ENCODE measurements around the gene ZFHX3.

DNA sequence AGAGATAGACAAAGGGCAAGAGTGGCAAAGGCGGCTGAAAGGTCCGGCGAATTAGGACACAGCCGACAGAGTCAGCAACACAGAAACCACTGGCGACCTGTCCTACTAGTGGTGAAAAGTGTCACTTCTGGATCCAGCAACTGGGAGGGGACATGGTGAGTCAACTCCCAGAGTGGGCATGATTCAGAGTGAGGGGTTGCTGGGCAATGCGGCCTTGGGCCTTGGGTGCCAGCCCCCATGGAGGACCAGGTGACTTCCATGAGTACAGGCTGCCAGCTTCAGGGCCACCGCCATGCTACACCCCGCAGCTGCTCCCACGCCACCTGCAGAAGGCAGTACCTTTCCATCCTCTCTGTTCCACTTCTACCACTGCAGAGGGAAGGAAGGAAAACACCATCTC lies 110.6 kb downstream of the ZFHX3 start:
- TF ChIP-seq ZBTB7A (IDR thresholded peaks at IDR 0.05; ENCODE audit: borderline replicate concordance, control insufficient read depth, low read depth, low read length) (no peak), TBP (optimal IDR thresholded peaks at IDR 0.05; ENCODE audit: low read depth, low read length) (no peak), SRSF9 (IDR thresholded peaks at IDR 0.05; ENCODE audit: borderline replicate concordance, low read depth, low read length) (no peak)
- TF ChIP-seq, protein P1, sequence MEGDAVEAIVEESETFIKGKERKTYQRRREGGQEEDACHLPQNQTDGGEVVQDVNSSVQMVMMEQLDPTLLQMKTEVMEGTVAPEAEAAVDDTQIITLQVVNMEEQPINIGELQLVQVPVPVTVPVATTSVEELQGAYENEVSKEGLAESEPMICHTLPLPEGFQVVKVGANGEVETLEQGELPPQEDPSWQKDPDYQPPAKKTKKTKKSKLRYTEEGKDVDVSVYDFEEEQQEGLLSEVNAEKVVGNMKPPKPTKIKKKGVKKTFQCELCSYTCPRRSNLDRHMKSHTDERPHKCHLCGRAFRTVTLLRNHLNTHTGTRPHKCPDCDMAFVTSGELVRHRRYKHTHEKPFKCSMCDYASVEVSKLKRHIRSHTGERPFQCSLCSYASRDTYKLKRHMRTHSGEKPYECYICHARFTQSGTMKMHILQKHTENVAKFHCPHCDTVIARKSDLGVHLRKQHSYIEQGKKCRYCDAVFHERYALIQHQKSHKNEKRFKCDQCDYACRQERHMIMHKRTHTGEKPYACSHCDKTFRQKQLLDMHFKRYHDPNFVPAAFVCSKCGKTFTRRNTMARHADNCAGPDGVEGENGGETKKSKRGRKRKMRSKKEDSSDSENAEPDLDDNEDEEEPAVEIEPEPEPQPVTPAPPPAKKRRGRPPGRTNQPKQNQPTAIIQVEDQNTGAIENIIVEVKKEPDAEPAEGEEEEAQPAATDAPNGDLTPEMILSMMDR (IDR thresholded peaks at IDR 0.05 in 2 of 3, conservative IDR thresholded peaks at IDR 0.05 in 1 of 3; ENCODE audit: insufficient read depth in 2 of 3, low read depth in 1 of 3, low read length in 3 of 3) = no peak

Data from K562 (cell line).